OCI-LY7 (cell line): ENCODE results near the gene RAPGEF4. TPM values are rescaled to one million over a fixed set of nuclear protein-coding genes. Genes with fewer than 3 reads are reported as not detected.

ENCODE experiments used
- BruUV-seq: library from RNA; stranded (reverse); fragments of 400-500 nt; replicated peaks from 2 replicates; lab custom pipeline; 2021; lab: Mats Ljungman, UMichigan
- CTCF ChIA-PET: fragments of 300-600 bp; sonication (Branson Sonifier 250); formaldehyde crosslinking; loops from one replicate; lab custom pipeline; 2022; ENCODE audit warnings: antibody characterized with exemption; ENCODE audit not compliant: unreplicated experiment; lab: Charles Lee
- POLR2A ChIA-PET: fragments of 300-600 bp; sonication (Branson Sonifier 250); formaldehyde crosslinking; loops from one replicate; lab custom pipeline; 2022; ENCODE audit warnings: antibody characterized with exemption; lab: Charles Lee
- DNase-seq: peaks from one replicate; pipeline ENCODE4 v3.0.0-alpha.2; 2015; ENCODE audit warnings: low spot score
- H2AFZ ChIP-seq: fragments of 200-600 bp; sonication (generic), shearing (Covaris generic); 2 replicates; pipeline ENCODE4 v1.6.1; 2014; ENCODE audit warnings: mild to moderate bottlenecking, antibody characterized with exemption, low read length, moderate library complexity
- H3K27ac ChIP-seq: fragments of 200-600 bp; sonication (generic); 2 replicates; pipeline ENCODE4 v1.5.1; 2014; ENCODE audit warnings: mixed run types, low read depth, mild to moderate bottlenecking, moderate library complexity, low read length, inconsistent platforms; ENCODE audit not compliant: poor library complexity, severe bottlenecking
- H3K36me3 ChIP-seq: fragments of 200-600 bp; sonication (generic); 2 replicates; pipeline ENCODE4 v1.6.1; 2014; ENCODE audit warnings: mild to moderate bottlenecking, antibody characterized with exemption, low read length, moderate library complexity, mixed read lengths; ENCODE audit not compliant: insufficient read depth
- H3K4me1 ChIP-seq: fragments of 200-600 bp; sonication (generic); 2 replicates; pipeline ENCODE4 v1.5.1; 2014; ENCODE audit warnings: mild to moderate bottlenecking, low read length; ENCODE audit not compliant: insufficient read depth, poor library complexity, severe bottlenecking
- H3K4me2 ChIP-seq: fragments of 200-600 bp; sonication (generic); 2 replicates; pipeline ENCODE4 v1.6.1; 2014; ENCODE audit warnings: mild to moderate bottlenecking, low read length
- H3K4me3 ChIP-seq: fragments of 200-600 bp; sonication (generic); 2 replicates; pipeline ENCODE4 v1.5.1; 2014; ENCODE audit warnings: mild to moderate bottlenecking, low read depth, low read length; ENCODE audit not compliant: poor library complexity, severe bottlenecking
- H3K79me2 ChIP-seq: fragments of 200-600 bp; sonication (generic); 2 replicates; pipeline ENCODE4 v1.6.1; 2016; ENCODE audit warnings: low read depth, mild to moderate bottlenecking, low read length, moderate library complexity, mixed read lengths; ENCODE audit not compliant: insufficient read depth
- H3K9me2 ChIP-seq: fragments of 200-600 bp; sonication (generic); 2 replicates; pipeline ENCODE4 v1.6.1; 2016; ENCODE audit warnings: mild to moderate bottlenecking, low read length, mixed read lengths; ENCODE audit not compliant: insufficient read depth
- H3K9me3 ChIP-seq: fragments of 200-600 bp; sonication (generic); 2 replicates; pipeline ENCODE4 v1.6.1; 2014; ENCODE audit warnings: mild to moderate bottlenecking, mixed run types, low read length, mixed read lengths
- H4K20me1 ChIP-seq: fragments of 200-600 bp; sonication (generic); 2 replicates; pipeline ENCODE4 v1.6.1; 2014; ENCODE audit warnings: mild to moderate bottlenecking, antibody characterized with exemption, low read length, moderate library complexity, mixed read lengths; ENCODE audit not compliant: insufficient read depth
- EZH2phosphoT487 ChIP-seq: fragments of 200-600 bp; sonication (generic); IDR thresholded peaks from 2 replicates; pipeline ENCODE4 v1.6.1; 2018; ENCODE audit warnings: low read depth, borderline replicate concordance, mild to moderate bottlenecking, mixed run types, antibody characterized with exemption, low read length, moderate library complexity, mixed read lengths
- intact Hi-C: fragments of 100-400 bp; cut with micrococcal nuclease; formaldehyde crosslinking; loops from one replicate; pipeline ENCODE4 v1.10.0; 2022; ENCODE audit not compliant: unreplicated experiment
- total RNA-seq, 2 experiments: library from RNA; depleted of rRNA in 1 of 2; stranded (reverse); fragments of >200 nt in 1 of 2; shearing (Covaris generic) in 1 of 2; gene quantifications; 2 replicates each; pipeline ENCODE4 v1.2.3, GENCODE V29; 2014 to 2022
- TF ChIP-seq, protein P1 (sequence below): fragments of 200-600 bp; sonication (generic); conservative IDR thresholded peaks from 2 replicates; pipeline ENCODE4 v1.5.1; 2014; ENCODE audit warnings: mild to moderate bottlenecking, antibody characterized with exemption, low read length, moderate library complexity, mixed read lengths

RAPGEF4 gene
- total RNA-seq, 2 experiments from 2014 or later = 0.22 to 0.55 TPM

DNA sequence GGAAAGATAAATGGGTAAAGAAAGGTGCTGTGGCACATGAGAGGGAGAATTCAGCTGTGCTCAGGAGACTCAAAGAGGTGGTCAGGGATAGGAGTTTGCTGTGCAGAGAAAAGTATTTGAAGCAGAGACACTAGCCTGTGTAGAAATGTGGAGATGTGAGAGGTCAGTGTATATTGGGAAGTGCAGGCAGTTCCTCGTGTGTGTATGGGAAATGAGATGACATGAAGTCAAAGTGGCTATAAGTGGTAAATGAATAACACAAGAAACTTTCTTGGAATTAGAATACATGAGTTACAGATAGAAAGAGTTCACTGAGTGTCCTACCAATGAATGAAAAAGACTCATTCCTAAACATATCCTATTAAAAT, 351.6 kb downstream of the RAPGEF4 start:
- no peak overlapping the region for H3K4me3 ChIP-seq
- peaks cover 6% of the 10 kb centered on the region for H3K4me1 ChIP-seq
- no peaks in the 10 kb centered on the region for H4K20me1 ChIP-seq
- H3K9me3 ChIP-seq = no peaks in the 10 kb centered on the region
- POLR2A ChIA-PET = no interaction called here
- peaks cover 13% of the 10 kb centered on the region; the same call in 1 of the 2 replicates for H3K36me3 ChIP-seq
- no peak overlapping the region for H2AFZ ChIP-seq
- no peak overlapping the region for H3K27ac ChIP-seq
- no peak overlapping the region for H3K4me2 ChIP-seq
- no peaks in the 10 kb centered on the region for H3K9me2 ChIP-seq
- BruUV-seq = no TSS peak
- DNase-seq = no peak
- CTCF ChIA-PET = no interaction called here
- intact Hi-C loops = no loop called here
- TF ChIP-seq EZH2phosphoT487 = no peak
- TF ChIP-seq, protein P1, sequence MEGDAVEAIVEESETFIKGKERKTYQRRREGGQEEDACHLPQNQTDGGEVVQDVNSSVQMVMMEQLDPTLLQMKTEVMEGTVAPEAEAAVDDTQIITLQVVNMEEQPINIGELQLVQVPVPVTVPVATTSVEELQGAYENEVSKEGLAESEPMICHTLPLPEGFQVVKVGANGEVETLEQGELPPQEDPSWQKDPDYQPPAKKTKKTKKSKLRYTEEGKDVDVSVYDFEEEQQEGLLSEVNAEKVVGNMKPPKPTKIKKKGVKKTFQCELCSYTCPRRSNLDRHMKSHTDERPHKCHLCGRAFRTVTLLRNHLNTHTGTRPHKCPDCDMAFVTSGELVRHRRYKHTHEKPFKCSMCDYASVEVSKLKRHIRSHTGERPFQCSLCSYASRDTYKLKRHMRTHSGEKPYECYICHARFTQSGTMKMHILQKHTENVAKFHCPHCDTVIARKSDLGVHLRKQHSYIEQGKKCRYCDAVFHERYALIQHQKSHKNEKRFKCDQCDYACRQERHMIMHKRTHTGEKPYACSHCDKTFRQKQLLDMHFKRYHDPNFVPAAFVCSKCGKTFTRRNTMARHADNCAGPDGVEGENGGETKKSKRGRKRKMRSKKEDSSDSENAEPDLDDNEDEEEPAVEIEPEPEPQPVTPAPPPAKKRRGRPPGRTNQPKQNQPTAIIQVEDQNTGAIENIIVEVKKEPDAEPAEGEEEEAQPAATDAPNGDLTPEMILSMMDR = no peak
- H3K79me2 ChIP-seq = no peaks in the 10 kb centered on the region

DNA sequence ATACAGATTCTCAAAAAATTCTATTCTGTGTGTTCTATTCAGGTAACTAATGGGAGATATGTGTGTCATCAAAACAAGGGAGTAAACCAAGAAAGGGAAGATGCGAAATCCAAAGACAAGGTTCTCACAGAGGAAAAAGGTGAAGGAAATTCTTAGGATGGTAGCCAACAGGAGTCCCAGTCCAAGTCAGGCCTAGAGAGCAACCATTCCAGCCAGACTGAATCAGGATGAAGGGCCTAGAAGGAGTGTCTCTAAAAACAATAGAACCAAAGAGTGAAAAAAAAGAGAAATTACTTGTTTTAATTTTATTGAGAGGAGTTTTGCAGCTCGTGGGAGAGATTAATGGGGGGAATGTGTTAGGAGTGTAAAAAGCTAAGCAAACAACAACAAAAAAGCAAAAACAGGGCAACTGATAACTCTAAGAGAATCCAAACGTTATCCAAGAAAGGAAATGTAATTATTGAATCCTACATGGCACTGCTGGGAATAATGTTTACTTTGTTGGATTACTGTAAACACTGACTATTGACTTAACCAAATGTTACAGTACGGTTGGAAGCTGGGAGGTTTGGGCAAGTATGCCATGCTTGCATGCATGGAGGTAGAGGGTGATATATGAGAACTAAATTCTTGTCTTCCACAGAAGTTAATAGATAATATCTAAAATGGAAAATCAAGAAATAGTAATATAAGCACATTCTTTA, 352.3 kb downstream of the RAPGEF4 start:
- Histone ChIP-seq H3K36me3 (peaks cover 21% of the 10 kb centered on the region; the same call in 1 of the 2 replicates), H3K27ac (no peak overlapping the region), H3K9me2 (no peaks in the 10 kb centered on the region), H2AFZ (no peak overlapping the region), H3K4me1 (peaks cover 6% of the 10 kb centered on the region), H3K4me2 (no peak overlapping the region), H3K79me2 (no peaks in the 10 kb centered on the region), H4K20me1 (no peaks in the 10 kb centered on the region), H3K4me3 (no peak overlapping the region), H3K9me3 (no peaks in the 10 kb centered on the region)
- TF ChIP-seq EZH2phosphoT487 = no peak
- TF ChIP-seq, protein P1 = no peak
- CTCF ChIA-PET = no interaction called here
- POLR2A ChIA-PET = interaction anchor here (1.1 kb wide), 1 partner anchor 33 kb away, joined by 3 read pairs; no protein-coding TSS in a partner anchor
- intact Hi-C loops = no loop called here
- DNase-seq = no peak
- no TSS peak for BruUV-seq

- H4K20me1 ChIP-seq = no peaks in the 10 kb centered on the region
- peaks cover 25% of the 10 kb centered on the region for H3K36me3 ChIP-seq
- no peak overlapping the region for H3K4me2 ChIP-seq
- no peaks in the 10 kb centered on the region for H3K4me1 ChIP-seq
- no peaks in the 10 kb centered on the region for H3K79me2 ChIP-seq
- POLR2A ChIA-PET = interaction anchor here (1.6 kb wide), 1 partner anchor 11 kb away, joined by 8 read pairs; no protein-coding TSS in a partner anchor
- CTCF ChIA-PET = no interaction called here
- no peak overlapping the region for H3K4me3 ChIP-seq
- no peak overlapping the region for H2AFZ ChIP-seq
- no peaks in the 10 kb centered on the region for H3K9me3 ChIP-seq
- H3K27ac ChIP-seq = no peak overlapping the region
- intact Hi-C loops = no loop called here
- no peak for DNase-seq
- H3K9me2 ChIP-seq = no peaks in the 10 kb centered on the region
- no peak for TF ChIP-seq EZH2phosphoT487
- TF ChIP-seq, protein P1 = no peak
- no TSS peak for BruUV-seq
These were observed 354.7 kb downstream of the RAPGEF4 start for GRCh38 chr2:173090276-173090877.
